Esophagus squamous epithelium (tissue), 5 donors: ENCODE measurements around the gene AOX1. TPM values are rescaled to one million over a fixed set of nuclear protein-coding genes. Genes with fewer than 3 reads are reported as not detected.

Experiments
- DNase-seq: peaks from one replicate; lab custom pipeline; 2025; lab: John Stamatoyannopoulos, UW
- H3K27ac ChIP-seq, 4 donors: fragments of 200-600 bp; sonication (generic); one replicate each; pipeline ENCODE4 v1.5.1; 2016 to 2019; ENCODE audit warnings: mild to moderate bottlenecking in 1 of 4
- H3K27me3 ChIP-seq, 4 donors: fragments of 200-600 bp; sonication (generic); 1 replicate in 3 of 4; 2 replicates in 1 of 4; pipeline versions ENCODE4 v1.5.1 to v1.6.0; 2017 to 2021; ENCODE audit warnings: antibody characterized with exemption in 1 of 4
- H3K36me3 ChIP-seq, 3 donors: fragments of 200-600 bp; sonication (generic); one replicate each; pipeline ENCODE4 v1.5.1; 2016 to 2019
- H3K4me1 ChIP-seq, 3 donors: fragments of 200-600 bp; sonication (generic); one replicate each; pipeline ENCODE4 v1.5.1; 2017 to 2019
- H3K4me3 ChIP-seq, 4 donors: fragments of 200-600 bp; sonication (generic); 1 replicate in 3 of 4; 2 replicates in 1 of 4; pipeline ENCODE4 v1.5.1; 2016 to 2019; ENCODE audit warnings: mild to moderate bottlenecking in 2 of 4, moderate library complexity in 1 of 4
- H3K9me3 ChIP-seq, 3 donors: fragments of 200-600 bp; sonication (generic); one replicate each; pipeline ENCODE4 v1.5.1; 2016 to 2019
- CTCF ChIP-seq, 6 experiments: fragments of 450-650 bp in 4 of 6; fragments of 200-600 bp in 2 of 6; sonication (generic) in 2 of 6; IDR thresholded peaks; one replicate each; pipeline ENCODE4 v1.5.1; 2016 to 2019; ENCODE audit warnings: antibody characterized with exemption in 6 of 6, mild to moderate bottlenecking in 4 of 6, moderate library complexity in 4 of 6
- POLR2A ChIP-seq, 4 donors: fragments of 450-650 bp; IDR thresholded peaks; one replicate each; pipeline ENCODE4 v1.6.1; 2017; ENCODE audit warnings: antibody characterized with exemption in 4 of 4, mild to moderate bottlenecking in 4 of 4, moderate library complexity in 3 of 4
- WGBS, 2 donors: methylation state at CpG; one replicate each; pipeline ENCODE4 v1.1.5; 2018; 5-methylcytosine and 5-hydroxymethylcytosine counted together
- intact Hi-C: fragments of 100-400 bp; cut with DNase I; formaldehyde crosslinking; loops from one replicate; pipeline ENCODE4 v1.15.0; 2022
- total RNA-seq, 4 donors: library from RNA; depleted of rRNA; stranded (reverse); fragments of >200 nt; gene quantifications; one replicate each; pipeline ENCODE4 v1.1.0, GENCODE V29; 2016
- donor health status: DM: yes; HTN: yes; CAD: no.

Gene AOX1
- total RNA-seq, 4 donors from 2014 or later: 3.2 to 69.4 (median 14.6) TPM

- WGBS, 2 donors: 78 to 81% methylated on average over 3 of the region's 3 CpGs
- Histone ChIP-seq H3K4me1 (no peaks in the 10 kb centered on the region), H3K9me3 (no peaks in the 10 kb centered on the region), H3K27me3 (no peaks in the 10 kb centered on the region), H3K36me3 (peaks cover 0 to 16% (median 0%) of the 10 kb centered on the region in 3 donors), H3K4me3 (no peak overlapping the region), H3K27ac (no peak overlapping the region)
- intact Hi-C loops: no loop called here
- TF ChIP-seq CTCF (IDR thresholded peaks at IDR 0.05) (no peak), POLR2A (IDR thresholded peaks at IDR 0.05) (no peak)
- no peak for DNase-seq
Measured at GRCh38 chr2:200654823-200655222, 69.0 kb downstream of the AOX1 start.

- peaks cover 0 to 11% (median 0%) of the 10 kb centered on the region in 3 donors for H3K36me3 ChIP-seq
- WGBS, 2 donors: 76 to 90% methylated on average over 2 to 3 of the region's 3 CpGs
- no peak for DNase-seq
- TF ChIP-seq CTCF (IDR thresholded peaks at IDR 0.05): no peak
- no peaks in the 10 kb centered on the region for H3K9me3 ChIP-seq
- H3K4me3 ChIP-seq: no peak overlapping the region
- H3K4me1 ChIP-seq: no peaks in the 10 kb centered on the region
- H3K27ac ChIP-seq: no peak overlapping the region
- H3K27me3 ChIP-seq: no peaks in the 10 kb centered on the region
- intact Hi-C loops: no loop called here
Measured at GRCh38 chr2:200655918-200656580, 70.2 kb downstream of the AOX1 start.

- DNase-seq: no peak
- no peaks in the 10 kb centered on the region for H3K27me3 ChIP-seq
- no peak overlapping the region for H3K4me3 ChIP-seq
- 71 to 72% methylated on average over 5 of the region's 5 CpGs for WGBS, 2 donors
- no peaks in the 10 kb centered on the region for H3K4me1 ChIP-seq
- intact Hi-C loops: loop anchor here (2.0 kb wide), 1 partner anchor 22 kb away; no protein-coding TSS in a partner anchor
- H3K27ac ChIP-seq: no peak overlapping the region
- no peaks in the 10 kb centered on the region for H3K9me3 ChIP-seq
- TF ChIP-seq POLR2A (IDR thresholded peaks at IDR 0.05): no peak
- peak in 1 of 6 experiments; percentile 19 for TF ChIP-seq CTCF (IDR thresholded peaks at IDR 0.05)
- H3K36me3 ChIP-seq: no peaks in the 10 kb centered on the region
Measured at GRCh38 chr2:200658278-200658864, 72.6 kb downstream of the AOX1 start.

GRCh38 chr2:200659410-200659809 is 73.6 kb downstream of the AOX1 start:
- Histone ChIP-seq H3K4me3 (no peak overlapping the region), H3K27me3 (no peaks in the 10 kb centered on the region), H3K4me1 (no peaks in the 10 kb centered on the region), H3K27ac (no peak overlapping the region), H3K9me3 (no peaks in the 10 kb centered on the region), H3K36me3 (no peaks in the 10 kb centered on the region)
- intact Hi-C loops: loop anchor here (2.0 kb wide), 1 partner anchor 21 kb away; no protein-coding TSS in a partner anchor
- 71 to 79% methylated on average over 4 of the region's 4 CpGs for WGBS, 2 donors
- no peak for DNase-seq
- TF ChIP-seq POLR2A (IDR thresholded peaks at IDR 0.05) (no peak), CTCF (IDR thresholded peaks at IDR 0.05) (no peak)

GRCh38 chr2:200661477-200661876 is 75.7 kb downstream of the AOX1 start:
- no peaks in the 10 kb centered on the region for H3K27me3 ChIP-seq
- no peak for DNase-seq
- no peaks in the 10 kb centered on the region for H3K36me3 ChIP-seq
- intact Hi-C loops: no loop called here
- H3K9me3 ChIP-seq: no peaks in the 10 kb centered on the region
- H3K4me1 ChIP-seq: no peaks in the 10 kb centered on the region
- no peak for TF ChIP-seq POLR2A (IDR thresholded peaks at IDR 0.05)
- no peak for TF ChIP-seq CTCF (IDR thresholded peaks at IDR 0.05)
- 33 to 38% methylated on average over 1 of the region's 1 CpG for whole genome bisulfite sequencing, 2 donors
- no peak overlapping the region for H3K4me3 ChIP-seq
- no peak overlapping the region for H3K27ac ChIP-seq
